GM19240 (cell line): Measurements from ENCODE around the gene TANC1.
"Not testable (repeated sequence)": the region's sequence is repeated elsewhere in the genome, so short reads cannot be mapped to it uniquely, and the experiment has no call there.

Experiments
- DNase-seq: peaks from one replicate; pipeline ENCODE4 v3.0.0; 2011; ENCODE audit warnings: low spot score; ENCODE audit not compliant: insufficient read length

Gene TANC1

GRCh38 chr2:159138642-159139182, 170.3 kb downstream of the TANC1 start:
- no peak for DNase-seq

- no peak for DNase-seq
These were observed 170.9 kb downstream of the TANC1 start for GRCh38 chr2:159139216-159139933.

GRCh38 chr2:159140070-159140769, 171.8 kb downstream of the TANC1 start:
- no peak for DNase-seq

GRCh38 chr2:159140821-159141220, 172.4 kb downstream of the TANC1 start:
- DNase-seq, result not testable (repeated sequence)

GRCh38 chr2:159144776-159145614, 176.6 kb downstream of the TANC1 start:
- DNase-seq, result no peak

- no peak for DNase-seq
These were observed 177.4 kb downstream of the TANC1 start for GRCh38 chr2:159145745-159146354.

GRCh38 chr2:159146996-159147666, 178.7 kb downstream of the TANC1 start:
- DNase-seq, result no peak

GRCh38 chr2:159147690-159148089, 179.2 kb downstream of the TANC1 start:
- DNase-seq, result no peak

- DNase-seq, result no peak
These were observed 180.5 kb downstream of the TANC1 start for GRCh38 chr2:159148901-159149300.

GRCh38 chr2:159149747-159150146, 181.3 kb downstream of the TANC1 start:
- DNase-seq, result no peak

- no peak for DNase-seq
These were observed 181.9 kb downstream of the TANC1 start for GRCh38 chr2:159150280-159150746.

GRCh38 chr2:159151198-159152127, 183.0 kb downstream of the TANC1 start:
- no peak for DNase-seq

- DNase-seq, result no peak
These were observed 183.8 kb downstream of the TANC1 start for GRCh38 chr2:159152128-159152778.

GRCh38 chr2:159153063-159153462, 184.6 kb downstream of the TANC1 start:
- no peak for DNase-seq

- no peak for DNase-seq
These were observed 185.0 kb downstream of the TANC1 start for GRCh38 chr2:159153463-159153862.

GRCh38 chr2:159153951-159154350, 185.5 kb downstream of the TANC1 start:
- no peak for DNase-seq

GRCh38 chr2:159154366-159154765, 185.9 kb downstream of the TANC1 start:
- no peak for DNase-seq

GRCh38 chr2:159155320-159155719, 186.9 kb downstream of the TANC1 start:
- no peak for DNase-seq

GRCh38 chr2:159155791-159156190, 187.4 kb downstream of the TANC1 start:
- no peak for DNase-seq
